Measurements from ENCODE around the gene UTP14A. TPM values are rescaled to one million over a fixed set of nuclear protein-coding genes. Genes with fewer than 3 reads are reported as not detected.

UTP14A gene
- total and polyA plus RNA-seq, 8 donors: 9.0 to 18.3 (median 11.1) TPM

GRCh38 chrX:129965166-129965565 is 59.2 kb downstream of the UTP14A start:
- 64 to 76% methylated on average over 6 of the region's 6 CpGs for WGBS, 2 donors
- H3K27ac ChIP-seq: no peak overlapping the region
- DNase-seq (no peak), FAIRE-seq (no peak), ATAC-seq (no peak)
- no peak overlapping the region for H3K4me3 ChIP-seq
- no peaks in the 10 kb centered on the region for H3K27me3 ChIP-seq
- intact Hi-C loops (cut with DNase I): no loop called here
- H3K9me3 ChIP-seq: no peaks in the 10 kb centered on the region
- H3K36me3 ChIP-seq: no peaks in the 10 kb centered on the region
- TF ChIP-seq CTCF (IDR thresholded peaks at IDR 0.05): no peak
- no peaks in the 10 kb centered on the region for H3K4me1 ChIP-seq

DNA sequence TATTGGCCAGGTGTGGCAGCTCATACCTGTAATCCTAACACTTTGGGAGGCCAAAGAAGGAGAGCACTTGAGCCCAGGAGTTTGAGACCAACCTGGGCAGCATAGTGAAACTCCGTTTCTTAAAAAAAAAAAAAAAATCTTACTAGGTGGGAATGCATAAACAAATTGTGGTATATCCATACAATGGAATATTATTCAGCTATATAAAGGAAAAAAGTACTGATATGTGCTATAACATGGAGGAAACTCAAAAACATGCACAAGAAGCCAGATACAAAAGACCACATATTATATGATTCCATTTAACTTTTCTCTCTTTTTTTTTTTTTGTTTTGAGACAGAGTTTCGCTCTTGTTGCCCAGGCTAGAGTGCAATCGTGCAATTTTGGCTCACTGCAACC is 63.0 kb downstream of the UTP14A start:
- Histone ChIP-seq H3K36me3 (no peaks in the 10 kb centered on the region), H3K9me3 (no peaks in the 10 kb centered on the region), H3K27ac (no peak overlapping the region), H3K27me3 (no peaks in the 10 kb centered on the region), H3K4me1 (no peaks in the 10 kb centered on the region), H3K4me3 (no peak overlapping the region)
- WGBS, 2 donors: 75 to 92% methylated on average over 3 of the region's 3 CpGs
- DNase-seq (no peak), FAIRE-seq (no peak), ATAC-seq (no peak)
- TF ChIP-seq CTCF (IDR thresholded peaks at IDR 0.05): no peak
- intact Hi-C loops (cut with DNase I): no loop called here

GRCh38 chrX:129976441-129976840 is 70.5 kb downstream of the UTP14A start:
- WGBS, 2 donors: 61 to 74% methylated on average over 5 of the region's 5 CpGs
- Histone ChIP-seq H3K4me3 (no peak overlapping the region), H3K27ac (no peak overlapping the region), H3K36me3 (no peaks in the 10 kb centered on the region), H3K27me3 (no peaks in the 10 kb centered on the region), H3K4me1 (no peaks in the 10 kb centered on the region), H3K9me3 (no peaks in the 10 kb centered on the region)
- FAIRE-seq: no peak
- TF ChIP-seq CTCF (IDR thresholded peaks at IDR 0.05): no peak
- ATAC-seq: no peak
- DNase-seq: no peak
- intact Hi-C loops (cut with DNase I): no loop called here

Other genes with a start within 250 kb of the UTP14A start
- gene XPNPEP2, start 167.2 kb upstream of the UTP14A start, total RNA-seq: 1 to 10 TPM in 2 of 6 donors, under 1 TPM in 4; 0.08 to 1.0 (median 0.20) TPM
- gene XPNPEP2, start 167.2 kb upstream of the UTP14A start, polyA plus RNA-seq: under 1 TPM; 0.07 to 0.27 TPM
- gene SASH3, start 126.2 kb upstream of the UTP14A start, total RNA-seq: 1 to 10 TPM in 4 of 6 donors, under 1 TPM in 2; 0.31 to 8.5 (median 2.3) TPM
- 1 to 10 TPM; 1.0 to 1.4 TPM for gene SASH3, start 126.2 kb upstream of the UTP14A start, polyA plus RNA-seq
- gene ZDHHC9, start 62.3 kb upstream of the UTP14A start, total RNA-seq: 10 to 100 TPM; 15.2 to 23.9 (median 17.8) TPM
- gene ZDHHC9, start 62.3 kb upstream of the UTP14A start, polyA plus RNA-seq: 1 to 10 TPM; 4.1 to 7.0 TPM
- gene BCORL1, start 76.5 kb downstream of the UTP14A start, total RNA-seq: 10 to 100 TPM in 1 of 6 donors, 1 to 10 TPM in 5; 3.5 to 11.1 (median 6.0) TPM
- gene BCORL1, start 76.5 kb downstream of the UTP14A start, polyA plus RNA-seq: 1 to 10 TPM; 1.7 to 3.7 TPM
- gene ELF4, start 204.3 kb downstream of the UTP14A start, total RNA-seq: 1 to 10 TPM; 1.4 to 4.6 (median 2.0) TPM
- gene ELF4, start 204.3 kb downstream of the UTP14A start, polyA plus RNA-seq: 1 to 10 TPM; 1.1 to 2.0 TPM